AG04449 (cell line): ENCODE measurements around the gene C19orf85.
"Not testable (repeated sequence)": the region's sequence is repeated elsewhere in the genome, so short reads cannot be mapped to it uniquely, and the experiment has no call there.

Experiments used
- CTCF ChIA-PET: fragments of 350-600 bp; formaldehyde crosslinking; extraction: SDS; loops from one replicate; lab custom pipeline; 2021; ENCODE audit warnings: antibody characterized with exemption; lab: Yijun Ruan, JAX
- POLR2A ChIA-PET: fragments of 400-600, 350-600 bp; formaldehyde crosslinking; extraction: SDS; loops from one replicate; lab custom pipeline; 2020; ENCODE audit warnings: antibody characterized with exemption, inconsistent platforms; lab: Yijun Ruan, JAX
- DNase-seq: peaks from one replicate; pipeline ENCODE4 v3.0.0-alpha.2; 2010; ENCODE audit warnings: low read depth, low spot score
- H3K4me3 ChIP-seq: 2 replicates; pipeline ENCODE4 v1.5.1; 2011; ENCODE audit warnings: low read depth, mild to moderate bottlenecking, control low read depth, low read length
- TF ChIP-seq, protein P1 (sequence below): IDR thresholded peaks from one replicate; pipeline ENCODE4 v1.5.1; 2011; ENCODE audit warnings: mild to moderate bottlenecking, moderate library complexity, low read length, control low read depth, inconsistent platforms; ENCODE audit not compliant: insufficient read depth; ENCODE audit errors: missing control alignments

Gene C19orf85

DNA sequence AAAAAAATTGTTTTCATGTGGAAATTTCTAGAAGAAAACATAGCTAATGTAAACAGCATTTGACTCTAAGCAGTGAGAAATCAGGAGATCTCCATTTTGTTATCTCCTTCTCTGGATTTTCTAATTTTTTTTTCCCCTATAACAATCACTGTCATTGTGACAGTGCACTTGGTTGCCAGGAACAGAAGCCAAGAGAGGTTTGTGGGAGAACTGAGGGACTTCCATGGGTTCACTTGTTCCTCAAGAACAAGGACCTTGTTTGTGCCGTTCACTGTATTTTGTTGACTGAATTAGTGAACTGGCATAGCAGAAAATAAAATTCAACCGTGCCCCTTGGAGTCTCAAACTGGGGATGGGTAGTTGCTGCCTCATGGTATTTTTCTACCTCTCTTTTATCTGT lies 38.5 kb downstream of the C19orf85 start:
- ChIA-PET CTCF (interaction anchor here (1.1 to 4.2 kb wide), 3 partner anchors 8 to 78 kb away, joined by 3 to 21 read pairs (median 5); no protein-coding TSS in a partner anchor), POLR2A (no interaction called here)
- TF ChIP-seq, protein P1, sequence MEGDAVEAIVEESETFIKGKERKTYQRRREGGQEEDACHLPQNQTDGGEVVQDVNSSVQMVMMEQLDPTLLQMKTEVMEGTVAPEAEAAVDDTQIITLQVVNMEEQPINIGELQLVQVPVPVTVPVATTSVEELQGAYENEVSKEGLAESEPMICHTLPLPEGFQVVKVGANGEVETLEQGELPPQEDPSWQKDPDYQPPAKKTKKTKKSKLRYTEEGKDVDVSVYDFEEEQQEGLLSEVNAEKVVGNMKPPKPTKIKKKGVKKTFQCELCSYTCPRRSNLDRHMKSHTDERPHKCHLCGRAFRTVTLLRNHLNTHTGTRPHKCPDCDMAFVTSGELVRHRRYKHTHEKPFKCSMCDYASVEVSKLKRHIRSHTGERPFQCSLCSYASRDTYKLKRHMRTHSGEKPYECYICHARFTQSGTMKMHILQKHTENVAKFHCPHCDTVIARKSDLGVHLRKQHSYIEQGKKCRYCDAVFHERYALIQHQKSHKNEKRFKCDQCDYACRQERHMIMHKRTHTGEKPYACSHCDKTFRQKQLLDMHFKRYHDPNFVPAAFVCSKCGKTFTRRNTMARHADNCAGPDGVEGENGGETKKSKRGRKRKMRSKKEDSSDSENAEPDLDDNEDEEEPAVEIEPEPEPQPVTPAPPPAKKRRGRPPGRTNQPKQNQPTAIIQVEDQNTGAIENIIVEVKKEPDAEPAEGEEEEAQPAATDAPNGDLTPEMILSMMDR, result no peak
- no peak for DNase-seq
- H3K4me3 ChIP-seq, result no peak overlapping the region

DNA sequence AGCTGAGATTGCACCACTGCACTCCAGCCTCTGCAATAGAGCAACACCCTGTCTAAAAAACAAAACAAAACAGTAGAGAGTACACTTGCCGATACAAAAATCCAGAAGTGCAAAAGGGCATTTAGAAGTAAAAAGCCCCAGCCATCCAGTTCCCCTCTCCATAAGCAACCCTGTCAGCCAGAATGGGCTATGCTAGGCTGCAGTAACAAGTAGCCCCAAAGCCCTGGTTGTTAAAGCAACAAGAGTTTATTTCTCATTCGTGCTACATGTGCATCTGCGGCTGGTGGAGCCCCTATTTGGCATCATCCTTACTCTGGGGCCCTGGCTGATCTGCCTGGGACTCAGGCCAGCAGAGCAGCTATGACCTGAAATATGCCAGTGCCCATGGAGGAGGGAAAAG lies 40.0 kb downstream of the C19orf85 start:
- H3K4me3 ChIP-seq, result no peak overlapping the region
- ChIA-PET CTCF (interaction anchor here (0.6 to 2.2 kb wide), 6 partner anchors 43 to 283 kb away, joined by 3 to 7 read pairs (median 3); no protein-coding TSS in a partner anchor), POLR2A (no interaction called here)
- TF ChIP-seq, protein P1, result no peak
- DNase-seq, result no peak

DNA sequence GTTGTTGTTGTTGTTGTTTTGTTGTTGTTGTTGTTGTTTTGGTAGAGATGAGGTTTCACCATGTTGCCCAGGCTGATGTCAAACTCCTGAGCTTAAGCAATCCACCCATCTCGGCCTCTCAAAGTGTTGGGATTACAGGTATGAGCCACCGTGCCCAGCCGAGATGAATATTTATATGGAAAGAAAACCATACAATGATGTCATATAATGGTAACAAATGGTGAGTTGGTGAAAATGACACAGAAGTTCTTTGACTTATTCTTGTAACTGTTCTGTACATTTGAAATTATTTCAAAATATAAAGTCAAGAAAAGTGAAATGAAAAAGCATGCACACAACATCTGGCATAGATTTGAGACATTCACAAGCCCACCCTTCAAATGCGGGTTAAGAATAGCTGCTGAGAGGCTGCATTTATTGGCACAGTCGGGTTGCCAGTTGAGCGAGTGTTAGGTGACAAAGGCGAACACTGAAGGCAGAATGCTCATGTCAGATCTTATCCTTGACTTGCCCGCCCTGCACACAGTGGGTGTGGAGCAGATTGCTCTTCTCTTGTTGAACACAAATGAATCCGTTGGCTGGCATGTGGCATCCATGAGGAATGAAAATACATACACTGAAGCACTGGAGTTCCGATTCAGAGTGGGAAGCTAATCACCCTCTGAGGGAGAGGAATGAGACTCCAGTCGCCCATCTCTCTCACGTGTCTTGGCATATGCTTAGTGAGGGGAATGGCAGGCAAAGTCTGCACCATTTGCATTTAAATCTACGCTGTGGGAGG lies 41.1 kb downstream of the C19orf85 start:
- TF ChIP-seq, protein P1, result no peak
- ChIA-PET CTCF (interaction anchor here (1.0 to 2.2 kb wide), 4 partner anchors 81 to 282 kb away, joined by 3 to 7 read pairs (median 5); no protein-coding TSS in a partner anchor), POLR2A (no interaction called here)
- no peak for DNase-seq
- H3K4me3 ChIP-seq, result no peak overlapping the region

DNA sequence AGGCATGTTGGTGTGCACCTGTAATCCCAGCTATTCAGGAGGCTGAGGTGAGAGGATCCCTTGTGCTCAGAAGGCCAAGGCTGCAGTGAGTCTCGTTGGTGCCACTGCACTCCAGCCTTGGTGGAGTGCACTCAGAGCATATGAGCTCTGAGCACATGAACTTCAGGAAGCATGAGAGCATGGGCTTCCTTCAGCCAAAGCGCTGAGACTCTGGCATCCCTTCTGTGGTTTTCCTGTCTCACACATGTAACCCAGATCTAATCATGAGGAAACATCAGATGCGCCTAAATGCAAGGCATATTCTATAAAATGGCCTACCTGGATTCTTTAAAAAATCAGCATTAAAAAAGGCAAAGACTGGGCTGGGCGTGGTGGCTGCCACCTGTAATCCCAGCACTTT lies 43.3 kb downstream of the C19orf85 start:
- POLR2A ChIA-PET, DNase-seq, H3K4me3 ChIP-seq: not testable (repeated sequence)
- CTCF ChIA-PET, result interaction anchor here (4.3 to 4.5 kb wide), 2 partner anchors 84 to 119 kb away, joined by 28 to 33 read pairs; no protein-coding TSS in a partner anchor

DNA sequence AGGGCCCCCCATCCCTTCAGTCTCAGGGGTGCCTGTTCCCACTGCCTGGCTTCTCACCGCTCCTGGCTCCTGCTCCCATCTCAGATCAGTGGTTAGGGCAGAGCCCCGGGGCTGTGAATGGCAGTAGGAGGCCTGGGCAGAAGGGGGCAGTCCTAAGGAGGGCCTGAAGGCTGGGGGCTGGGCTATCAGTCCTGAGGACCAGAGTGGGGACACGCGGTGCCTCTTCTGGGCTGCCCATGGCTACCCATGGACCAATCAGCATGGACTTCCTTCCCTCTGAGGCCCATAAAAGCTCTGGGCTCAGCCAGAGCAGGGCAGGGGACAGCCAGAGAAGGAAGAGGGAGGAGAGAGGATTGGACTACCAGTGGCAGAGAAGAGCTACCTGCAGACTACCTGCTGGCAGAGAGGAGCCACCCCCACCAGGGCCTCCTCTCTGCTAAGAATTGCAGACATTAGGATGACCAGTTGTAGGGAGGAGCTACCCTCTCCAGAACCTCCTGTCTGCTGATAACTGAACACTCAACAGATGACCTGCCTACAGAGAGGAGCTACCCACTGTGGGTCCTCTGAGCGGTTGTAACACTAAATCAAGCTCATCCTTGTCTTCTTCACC lies 44.8 kb downstream of the C19orf85 start:
- CTCF ChIA-PET, result interaction anchor here (0.9 to 5.2 kb wide), 10 partner anchors 9 to 332 kb away, joined by 3 to 90 read pairs (median 6); partner anchors contain the start of gene ZNF865

DNA sequence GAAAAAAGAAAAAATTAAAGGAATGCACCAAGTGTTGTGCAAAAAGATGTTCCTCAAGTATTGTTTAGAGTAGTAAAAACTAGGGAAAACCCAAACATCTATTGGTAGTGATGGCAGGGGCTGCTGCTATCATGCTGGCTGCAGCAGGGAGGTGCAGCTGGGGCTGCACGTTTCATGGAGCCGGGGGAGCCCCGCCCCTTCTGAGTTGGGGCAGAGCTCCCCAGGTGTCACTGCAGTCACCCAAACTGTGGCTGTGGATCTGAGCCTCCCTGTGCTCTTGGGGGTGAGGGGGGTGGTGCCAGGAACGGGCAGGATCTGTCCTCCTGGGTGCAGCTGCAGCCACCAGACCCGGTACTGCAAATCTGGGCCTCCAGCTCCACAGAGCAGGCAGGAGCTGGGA lies 45.4 kb downstream of the C19orf85 start:
- TF ChIP-seq, protein P1, result no peak
- no peak overlapping the region for H3K4me3 ChIP-seq
- POLR2A ChIA-PET, result interaction anchor here (2.8 kb wide), 1 partner anchor 12 kb away, joined by 15 read pairs; the partner anchor contains the start of gene UBE2S
- no peak for DNase-seq
- CTCF ChIA-PET, result interaction anchor here (0.8 to 5.2 kb wide), 22 partner anchors 9 to 331 kb away, joined by 3 to 90 read pairs (median 6); partner anchors contain the start of genes PPP6R1, UBE2S and ZNF865

More for the DNA sequence above, 44.8 kb downstream of the C19orf85 start:
- POLR2A ChIA-PET, result interaction anchor here (0.6 to 2.8 kb wide), 2 partner anchors 12 to 302 kb away, joined by 3 to 15 read pairs; partner anchors contain the start of gene UBE2S
- no peak overlapping the region for H3K4me3 ChIP-seq
- no peak for DNase-seq
- TF ChIP-seq, protein P1, result no peak
